WTC11 (cell line): Measurements from ENCODE around the gene ZNF667. TPM values are rescaled to one million over a fixed set of nuclear protein-coding genes. Genes with fewer than 3 reads are reported as not detected.
A peak's percentile ranks its signal among the peaks of the same experiment; 100 is the strongest.

Experiments
- ATAC-seq: fragments of 200-7000 bp; cut with Tn5 transposase; 2 replicates; pipeline ENCODE4 v1.10.0; 2021; ENCODE audit warnings: mild to moderate bottlenecking, moderate library complexity
- CTCF ChIA-PET: fragments of 300-600 bp; sonication (Branson Sonifier 250); formaldehyde crosslinking; loops from one replicate; lab custom pipeline; 2021; ENCODE audit warnings: antibody characterized with exemption; lab: Charles Lee
- POLR2A ChIA-PET: fragments of 350-600 bp; sonication (Branson Sonifier 250); formaldehyde crosslinking; loops from one replicate; lab custom pipeline; 2021; ENCODE audit warnings: antibody characterized with exemption; lab: Charles Lee
- DNase-seq: peaks from one replicate; pipeline ENCODE4 v3.0.0; 2021; ENCODE audit warnings: low spot score
- H3K27ac Mint-ChIP-seq: 2 replicates; pipeline ENCODE4 v1.8.0; 2021; ENCODE audit warnings: mixed read lengths
- H3K27me3 Mint-ChIP-seq: 2 replicates; pipeline ENCODE4 v1.8.0; 2021; ENCODE audit warnings: low read depth, mild to moderate bottlenecking, moderate library complexity, mixed read lengths
- H3K36me3 Mint-ChIP-seq: 2 replicates; pipeline ENCODE4 v1.8.0; 2021; ENCODE audit warnings: mixed read lengths
- H3K4me1 Mint-ChIP-seq: 2 replicates; pipeline ENCODE4 v1.8.0; 2022; ENCODE audit warnings: mixed read lengths
- H3K4me3 Mint-ChIP-seq: 2 replicates; pipeline ENCODE4 v1.8.0; 2021; ENCODE audit warnings: mild to moderate bottlenecking, moderate library complexity, mixed read lengths
- H3K9me3 Mint-ChIP-seq: 2 replicates; pipeline ENCODE4 v1.8.0; 2021; ENCODE audit warnings: mixed read lengths
- ATF1 ChIP-seq: sonication (generic); formaldehyde crosslinking; IDR thresholded peaks from 2 replicates; pipeline ENCODE4 v1.8.1; 2023; ENCODE audit warnings: mild to moderate bottlenecking, moderate library complexity, missing genetic modification reagents
- ELF4 ChIP-seq: sonication (generic); formaldehyde crosslinking; IDR thresholded peaks from 2 replicates; pipeline ENCODE4 v1.8.1; 2022; ENCODE audit warnings: low read depth, mild to moderate bottlenecking, moderate library complexity, missing genetic modification reagents
- ESRRA ChIP-seq: sonication (generic); formaldehyde crosslinking; IDR thresholded peaks from 2 replicates; pipeline ENCODE4 v1.8.1; 2022; ENCODE audit warnings: mild to moderate bottlenecking, missing genetic modification reagents, borderline replicate concordance
- FOXJ3 ChIP-seq: sonication (generic); formaldehyde crosslinking; IDR thresholded peaks from 2 replicates; pipeline ENCODE4 v1.9.0; 2021; ENCODE audit warnings: missing genetic modification reagents, mild to moderate bottlenecking, borderline replicate concordance
- FOXP1 ChIP-seq: sonication (generic); formaldehyde crosslinking; IDR thresholded peaks from 2 replicates; pipeline ENCODE4 v1.8.0; 2022; ENCODE audit warnings: missing genetic modification reagents, mild to moderate bottlenecking, moderate library complexity, borderline replicate concordance
- GABPB1 ChIP-seq: sonication (generic); formaldehyde crosslinking; IDR thresholded peaks from 2 replicates; pipeline ENCODE4 v1.8.1; 2023; ENCODE audit warnings: mild to moderate bottlenecking, missing genetic modification reagents
- HMGA2 ChIP-seq: fragments of 250-450 bp; sonication (Bioruptor Pico); IDR thresholded peaks from 2 replicates; pipeline ENCODE4 v1.4.0; 2021; ENCODE audit warnings: mild to moderate bottlenecking, moderate library complexity
- MYBL2 ChIP-seq: sonication (generic); formaldehyde crosslinking; IDR thresholded peaks from 2 replicates; pipeline ENCODE4 v1.8.1; 2023; ENCODE audit warnings: mild to moderate bottlenecking, moderate library complexity, missing genetic modification reagents
- NR1H2 ChIP-seq: sonication (generic); formaldehyde crosslinking; IDR thresholded peaks from 2 replicates; pipeline ENCODE4 v1.9.0; 2021; ENCODE audit warnings: mild to moderate bottlenecking, moderate library complexity, missing genetic modification reagents
- TEAD1 ChIP-seq: sonication (generic); formaldehyde crosslinking; IDR thresholded peaks from 2 replicates; pipeline ENCODE4 v1.8.0; 2022; ENCODE audit warnings: mild to moderate bottlenecking, missing genetic modification reagents
- ZBTB21 ChIP-seq: sonication (generic); formaldehyde crosslinking; IDR thresholded peaks from 2 replicates; pipeline ENCODE4 v1.8.1; 2023; ENCODE audit warnings: mild to moderate bottlenecking, missing genetic modification reagents, borderline replicate concordance
- ZNF219 ChIP-seq: sonication (generic); formaldehyde crosslinking; IDR thresholded peaks from 2 replicates; pipeline ENCODE4 v1.8.0; 2023; ENCODE audit warnings: missing genetic modification reagents, mild to moderate bottlenecking, borderline replicate concordance
- ZNF232 ChIP-seq: sonication (generic); formaldehyde crosslinking; IDR thresholded peaks from 2 replicates; pipeline ENCODE4 v1.8.0; 2022; ENCODE audit warnings: mild to moderate bottlenecking, missing genetic modification reagents
- total RNA-seq: library from RNA; stranded (reverse); gene quantifications from 3 replicates; pipeline ENCODE4 v1.2.3, GENCODE V29; 2021
- TF ChIP-seq, protein P1 (sequence below): sonication (generic); formaldehyde crosslinking; IDR thresholded peaks from 2 replicates; pipeline ENCODE4 v1.8.0; 2022; ENCODE audit warnings: mild to moderate bottlenecking, missing genetic modification reagents
- TF ChIP-seq, protein P2 (sequence below): sonication (generic); formaldehyde crosslinking; IDR thresholded peaks from 2 replicates; pipeline ENCODE4 v1.8.1; 2022; ENCODE audit warnings: mild to moderate bottlenecking, moderate library complexity, missing genetic modification reagents
- TF ChIP-seq, protein P3 (sequence below): sonication (generic); formaldehyde crosslinking; IDR thresholded peaks from 2 replicates; pipeline ENCODE4 v1.8.0; 2022; ENCODE audit warnings: mild to moderate bottlenecking, missing genetic modification reagents
- TF ChIP-seq, protein P4 (sequence below): sonication (generic); formaldehyde crosslinking; IDR thresholded peaks from 2 replicates; pipeline ENCODE4 v1.8.1; 2023; ENCODE audit warnings: mild to moderate bottlenecking, moderate library complexity, missing genetic modification reagents
- TF ChIP-seq, protein P5 (sequence below): sonication (generic); formaldehyde crosslinking; IDR thresholded peaks from 2 replicates; pipeline ENCODE4 v1.8.1; 2023; ENCODE audit warnings: mild to moderate bottlenecking, missing genetic modification reagents

Gene ZNF667
- total RNA-seq, 1 experiment from 2014 or later: 10.8 TPM

GRCh38 chr19:56403261-56403660 lies 73.9 kb downstream of the ZNF667 start:
- peaks cover 61% of the 10 kb centered on the region for H3K9me3 Mint-ChIP-seq
- POLR2A ChIA-PET: no interaction called here
- TF ChIP-seq, protein P1, sequence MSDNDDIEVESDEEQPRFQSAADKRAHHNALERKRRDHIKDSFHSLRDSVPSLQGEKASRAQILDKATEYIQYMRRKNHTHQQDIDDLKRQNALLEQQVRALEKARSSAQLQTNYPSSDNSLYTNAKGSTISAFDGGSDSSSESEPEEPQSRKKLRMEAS (CRISPR knock-in tag): no peak
- TF ChIP-seq ATF1 (CRISPR knock-in tag): no peak
- TF ChIP-seq, protein P2, sequence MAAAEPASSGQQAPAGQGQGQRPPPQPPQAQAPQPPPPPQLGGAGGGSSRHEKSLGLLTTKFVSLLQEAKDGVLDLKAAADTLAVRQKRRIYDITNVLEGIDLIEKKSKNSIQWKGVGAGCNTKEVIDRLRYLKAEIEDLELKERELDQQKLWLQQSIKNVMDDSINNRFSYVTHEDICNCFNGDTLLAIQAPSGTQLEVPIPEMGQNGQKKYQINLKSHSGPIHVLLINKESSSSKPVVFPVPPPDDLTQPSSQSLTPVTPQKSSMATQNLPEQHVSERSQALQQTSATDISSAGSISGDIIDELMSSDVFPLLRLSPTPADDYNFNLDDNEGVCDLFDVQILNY (CRISPR knock-in tag): no peak
- no peak for TF ChIP-seq ZBTB21 (CRISPR knock-in tag)

DNA sequence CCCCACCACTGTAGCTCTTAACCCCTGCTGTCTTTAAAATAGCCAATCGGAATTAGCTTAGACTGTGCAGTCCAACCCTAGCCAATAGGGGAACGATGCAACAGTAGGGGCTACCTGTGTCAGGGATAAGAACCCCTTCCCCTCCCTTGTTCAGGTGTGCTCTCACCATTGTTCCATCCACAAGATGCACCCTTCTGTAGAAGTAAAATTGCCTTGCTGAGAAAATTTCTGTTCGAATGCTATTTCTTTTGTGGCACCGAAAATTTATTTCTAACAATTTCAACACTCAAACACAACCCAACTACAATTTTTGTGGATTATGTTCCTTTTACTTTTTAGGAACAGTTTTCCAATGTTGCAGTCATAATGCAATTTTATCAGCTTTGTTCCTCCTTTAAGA lies 76.7 kb downstream of the ZNF667 start:
- no peak overlapping the region for H3K27ac Mint-ChIP-seq
- CTCF ChIA-PET: interaction anchor here (1.1 kb wide), 1 partner anchor 91 kb away, joined by 4 read pairs; no protein-coding TSS in a partner anchor
- ATAC-seq: no peak
- H3K36me3 Mint-ChIP-seq: peaks cover 62% of the 10 kb centered on the region
- no peak for TF ChIP-seq NR1H2 (CRISPR knock-in tag)
- no peak for TF ChIP-seq ESRRA
- no peak for TF ChIP-seq FOXJ3 (CRISPR knock-in tag)
- TF ChIP-seq ZNF219 (CRISPR knock-in tag): no peak
- TF ChIP-seq, protein P2 (CRISPR knock-in tag): no peak
- no peak for TF ChIP-seq HMGA2 (CRISPR knock-in tag)
- TF ChIP-seq, protein P3, sequence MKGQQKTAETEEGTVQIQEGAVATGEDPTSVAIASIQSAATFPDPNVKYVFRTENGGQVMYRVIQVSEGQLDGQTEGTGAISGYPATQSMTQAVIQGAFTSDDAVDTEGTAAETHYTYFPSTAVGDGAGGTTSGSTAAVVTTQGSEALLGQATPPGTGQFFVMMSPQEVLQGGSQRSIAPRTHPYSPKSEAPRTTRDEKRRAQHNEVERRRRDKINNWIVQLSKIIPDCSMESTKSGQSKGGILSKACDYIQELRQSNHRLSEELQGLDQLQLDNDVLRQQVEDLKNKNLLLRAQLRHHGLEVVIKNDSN (CRISPR knock-in tag): no peak
- TF ChIP-seq TEAD1 (CRISPR knock-in tag): no peak
- no peak for TF ChIP-seq ELF4
- TF ChIP-seq, protein P4, sequence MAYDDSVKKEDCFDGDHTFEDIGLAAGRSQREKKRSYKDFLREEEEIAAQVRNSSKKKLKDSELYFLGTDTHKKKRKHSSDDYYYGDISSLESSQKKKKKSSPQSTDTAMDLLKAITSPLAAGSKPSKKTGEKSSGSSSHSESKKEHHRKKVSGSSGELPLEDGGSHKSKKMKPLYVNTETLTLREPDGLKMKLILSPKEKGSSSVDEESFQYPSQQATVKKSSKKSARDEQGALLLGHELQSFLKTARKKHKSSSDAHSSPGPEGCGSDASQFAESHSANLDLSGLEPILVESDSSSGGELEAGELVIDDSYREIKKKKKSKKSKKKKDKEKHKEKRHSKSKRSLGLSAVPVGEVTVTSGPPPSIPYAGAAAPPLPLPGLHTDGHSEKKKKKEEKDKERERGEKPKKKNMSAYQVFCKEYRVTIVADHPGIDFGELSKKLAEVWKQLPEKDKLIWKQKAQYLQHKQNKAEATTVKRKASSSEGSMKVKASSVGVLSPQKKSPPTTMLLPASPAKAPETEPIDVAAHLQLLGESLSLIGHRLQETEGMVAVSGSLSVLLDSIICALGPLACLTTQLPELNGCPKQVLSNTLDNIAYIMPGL (CRISPR knock-in tag): no peak
- TF ChIP-seq ATF1 (CRISPR knock-in tag): no peak
- no peak for TF ChIP-seq GABPB1 (CRISPR knock-in tag)
- no peak for TF ChIP-seq MYBL2 (CRISPR knock-in tag)
- TF ChIP-seq ZNF232 (CRISPR knock-in tag): no peak
- TF ChIP-seq FOXP1 (CRISPR knock-in tag): no peak
- TF ChIP-seq, protein P5, sequence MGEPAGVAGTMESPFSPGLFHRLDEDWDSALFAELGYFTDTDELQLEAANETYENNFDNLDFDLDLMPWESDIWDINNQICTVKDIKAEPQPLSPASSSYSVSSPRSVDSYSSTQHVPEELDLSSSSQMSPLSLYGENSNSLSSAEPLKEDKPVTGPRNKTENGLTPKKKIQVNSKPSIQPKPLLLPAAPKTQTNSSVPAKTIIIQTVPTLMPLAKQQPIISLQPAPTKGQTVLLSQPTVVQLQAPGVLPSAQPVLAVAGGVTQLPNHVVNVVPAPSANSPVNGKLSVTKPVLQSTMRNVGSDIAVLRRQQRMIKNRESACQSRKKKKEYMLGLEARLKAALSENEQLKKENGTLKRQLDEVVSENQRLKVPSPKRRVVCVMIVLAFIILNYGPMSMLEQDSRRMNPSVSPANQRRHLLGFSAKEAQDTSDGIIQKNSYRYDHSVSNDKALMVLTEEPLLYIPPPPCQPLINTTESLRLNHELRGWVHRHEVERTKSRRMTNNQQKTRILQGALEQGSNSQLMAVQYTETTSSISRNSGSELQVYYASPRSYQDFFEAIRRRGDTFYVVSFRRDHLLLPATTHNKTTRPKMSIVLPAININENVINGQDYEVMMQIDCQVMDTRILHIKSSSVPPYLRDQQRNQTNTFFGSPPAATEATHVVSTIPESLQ (CRISPR knock-in tag): no peak
- no peaks in the 10 kb centered on the region for H3K27me3 Mint-ChIP-seq
- POLR2A ChIA-PET: no interaction called here
- peaks cover 63% of the 10 kb centered on the region for H3K9me3 Mint-ChIP-seq
- DNase-seq: no peak
- H3K4me3 Mint-ChIP-seq: no peak overlapping the region
- peaks cover 25% of the 10 kb centered on the region for H3K4me1 Mint-ChIP-seq

More at GRCh38 chr19:56403261-56403660, 73.9 kb downstream of the ZNF667 start:
- Mint-ChIP-seq H3K27ac (no peak overlapping the region), H3K36me3 (peaks cover 54% of the 10 kb centered on the region), H3K4me3 (peak overlapping the region; percentile 90), H3K4me1 (peaks cover 25% of the 10 kb centered on the region), H3K27me3 (no peaks in the 10 kb centered on the region)
- ATAC-seq: no peak
- no peak for DNase-seq
- CTCF ChIA-PET: interaction anchor here (0.9 to 1.1 kb wide), 3 partner anchors 70 to 337 kb away, joined by 3 read pairs; no protein-coding TSS in a partner anchor
